ENCODE results near the gene TRIM66. TPM values are rescaled to one million over a fixed set of nuclear protein-coding genes. Genes with fewer than 3 reads are reported as not detected.
A peak's percentile ranks its signal among the peaks of the same experiment; 100 is the strongest.

TRIM66 gene
- total RNA-seq, 1 experiment from 2014 or later, result 8.5 TPM

- no peak for DNase-seq (ENCODE audit: low read depth)
These were observed 26.2 kb downstream of the TRIM66 start for GRCh38 chr11:8656291-8656690.

GRCh38 chr11:8654503-8654902 lies 28.0 kb downstream of the TRIM66 start:
- DNase-seq (ENCODE audit: low read depth), result no peak

- peak; percentile 94 for DNase-seq (ENCODE audit: low read depth)
These were observed 30.3 kb downstream of the TRIM66 start for GRCh38 chr11:8652140-8652539.

- DNase-seq (ENCODE audit: low read depth), result peak; percentile 71
These were observed 32.0 kb downstream of the TRIM66 start for GRCh38 chr11:8650401-8650990.

GRCh38 chr11:8649361-8649760 lies 33.1 kb downstream of the TRIM66 start:
- DNase-seq (ENCODE audit: low read depth), result peak; percentile 55

GRCh38 chr11:8646873-8647272 lies 35.6 kb downstream of the TRIM66 start:
- no peak for DNase-seq (ENCODE audit: low read depth)

GRCh38 chr11:8642196-8642841 lies 40.1 kb downstream of the TRIM66 start:
- no peak for DNase-seq (ENCODE audit: low read depth)

GRCh38 chr11:8641332-8641731 lies 41.1 kb downstream of the TRIM66 start:
- no peak for DNase-seq (ENCODE audit: low read depth)

GRCh38 chr11:8640267-8640906 lies 42.1 kb downstream of the TRIM66 start:
- DNase-seq (ENCODE audit: low read depth), result no peak

- DNase-seq (ENCODE audit: low read depth), result no peak
These were observed 42.8 kb downstream of the TRIM66 start for GRCh38 chr11:8639655-8640054.

- no peak for DNase-seq (ENCODE audit: low read depth)
These were observed 44.2 kb downstream of the TRIM66 start for GRCh38 chr11:8638300-8638699.

- no peak for DNase-seq (ENCODE audit: low read depth)
These were observed 46.3 kb downstream of the TRIM66 start for GRCh38 chr11:8636127-8636526.

GRCh38 chr11:8634498-8634897 lies 48.0 kb downstream of the TRIM66 start:
- no peak for DNase-seq (ENCODE audit: low read depth)

GRCh38 chr11:8631395-8632118 lies 50.9 kb downstream of the TRIM66 start:
- DNase-seq (ENCODE audit: low read depth), result peak; percentile 65

- no peak for DNase-seq (ENCODE audit: low read depth)
These were observed 57.8 kb downstream of the TRIM66 start for GRCh38 chr11:8624698-8625097.

GRCh38 chr11:8621147-8621546 lies 61.3 kb downstream of the TRIM66 start:
- DNase-seq (ENCODE audit: low read depth), result no peak

GRCh38 chr11:8617063-8617462 lies 65.4 kb downstream of the TRIM66 start:
- no peak for DNase-seq (ENCODE audit: low read depth)

- DNase-seq (ENCODE audit: low read depth), result no peak
These were observed 67.0 kb downstream of the TRIM66 start for GRCh38 chr11:8615291-8616032.

GRCh38 chr11:8614497-8614896 lies 68.0 kb downstream of the TRIM66 start:
- no peak for DNase-seq (ENCODE audit: low read depth)

GRCh38 chr11:8613036-8613435 lies 69.4 kb downstream of the TRIM66 start:
- DNase-seq (ENCODE audit: low read depth), result peak; percentile 34

GRCh38 chr11:8612522-8612921 lies 69.9 kb downstream of the TRIM66 start:
- DNase-seq (ENCODE audit: low read depth), result no peak

Measured in LHCN-M2 (cell line).